LNCaP clone FGC (cell line): ENCODE data around the gene LRRC55.

Source experiments
- DNase-seq: peaks from one replicate; pipeline ENCODE4 v3.0.0-alpha.2; 2011; ENCODE audit warnings: low read depth
- H3K4me3 ChIP-seq: 2 replicates; pipeline ENCODE4 v1.5.1; 2011; ENCODE audit warnings: mild to moderate bottlenecking, low read depth, low read length, control low read depth
- CTCF ChIP-seq: IDR thresholded peaks from 2 replicates; pipeline ENCODE4 v1.5.1; 2012; ENCODE audit warnings: mild to moderate bottlenecking; ENCODE audit not compliant: control insufficient read depth, insufficient read depth; ENCODE audit errors: extremely low read depth

LRRC55 gene

DNA sequence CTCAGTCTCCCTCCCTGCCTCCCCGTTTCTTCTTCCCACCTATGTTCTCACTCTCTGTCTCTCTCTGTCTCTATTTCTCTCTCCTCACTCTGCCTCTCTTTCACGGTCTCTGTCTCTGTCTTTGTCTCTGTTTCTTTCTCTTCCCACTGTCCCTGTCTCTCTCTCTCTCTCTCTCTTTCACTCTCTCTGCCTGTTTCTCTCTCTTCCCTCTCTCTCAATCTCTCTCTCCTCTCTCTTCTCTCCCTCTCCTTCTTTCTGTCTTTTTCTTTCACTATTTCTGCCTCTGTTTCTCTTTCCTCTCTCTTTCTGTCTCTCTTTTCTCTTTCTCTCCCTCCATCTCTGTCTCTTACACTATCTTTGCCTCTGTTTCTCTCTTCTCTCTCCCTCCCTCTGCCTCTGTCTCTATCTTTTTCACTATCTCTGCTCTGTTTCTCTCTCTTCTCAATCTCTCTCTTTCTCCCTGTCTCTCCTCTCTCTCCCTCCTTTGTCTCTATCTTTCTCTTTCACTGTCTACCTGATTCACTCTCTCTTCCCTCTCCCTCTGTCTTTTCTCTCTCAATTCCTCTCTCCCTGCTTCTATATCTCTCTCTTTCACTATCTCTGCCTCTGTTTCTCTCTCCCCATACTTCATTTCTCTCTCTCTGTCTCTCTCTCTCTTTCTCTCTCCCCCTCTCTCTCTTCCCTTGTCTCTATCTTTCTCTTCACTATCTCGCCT lies 49.9 kb downstream of the LRRC55 start:
- H3K4me3 ChIP-seq, result no peak overlapping the region
- no peak for TF ChIP-seq CTCF
- DNase-seq, result no peak

DNA sequence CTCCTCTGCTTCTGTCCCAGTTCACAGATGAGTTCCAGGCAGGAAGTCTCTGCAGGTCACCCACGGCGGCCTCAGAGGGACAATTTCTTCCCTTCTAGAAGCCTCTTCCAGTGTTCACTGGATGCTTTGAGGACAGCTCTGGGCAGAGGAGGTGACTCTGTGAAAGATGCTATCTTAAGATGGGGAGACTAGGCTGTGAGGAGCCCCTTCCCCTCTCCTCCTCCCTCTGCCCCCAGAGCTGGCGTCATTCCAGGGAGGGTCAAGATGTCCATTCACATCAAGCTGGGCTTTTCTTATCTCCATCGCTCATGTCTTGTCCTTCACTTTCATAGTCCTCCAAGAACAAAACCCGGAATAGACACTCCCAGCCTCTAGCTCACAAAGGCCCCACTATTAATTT lies 51.9 kb downstream of the LRRC55 start:
- DNase-seq, result no peak
- H3K4me3 ChIP-seq, result no peak overlapping the region
- TF ChIP-seq CTCF, result no peak

GRCh38 chr11:57235761-57236703 lies 54.3 kb downstream of the LRRC55 start:
- no peak overlapping the region for H3K4me3 ChIP-seq
- no peak for TF ChIP-seq CTCF
- no peak for DNase-seq

DNA sequence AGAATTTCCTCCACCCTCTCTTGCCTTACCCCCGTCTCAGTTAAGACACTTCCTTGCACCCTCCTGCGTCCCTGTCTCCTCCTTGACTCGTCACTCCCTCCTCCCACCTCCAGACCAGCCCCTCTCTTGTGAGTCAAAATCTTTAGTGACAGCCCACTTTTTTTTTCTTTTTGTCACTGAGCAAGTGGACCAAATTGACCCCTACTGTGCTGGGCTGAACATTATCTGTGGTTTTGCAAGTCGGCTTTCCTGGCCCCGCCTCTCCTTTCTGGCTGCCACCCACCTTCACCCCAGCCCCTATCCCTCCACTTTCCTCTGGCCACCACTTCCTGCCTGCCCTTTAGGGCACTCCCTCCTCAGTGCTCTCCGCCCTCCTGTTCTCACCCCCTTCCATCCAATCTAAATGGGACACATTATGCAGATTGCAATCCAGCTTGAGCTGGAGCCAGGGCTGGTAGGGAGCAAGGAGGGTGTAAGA lies 55.5 kb downstream of the LRRC55 start, which contains the start of gene APLNR:
Gene APLNR (minus strand): TSS at position 47 of the 478 bp plus-strand sequence. CDS start 246 bp downstream, outside the sequence.
- TF ChIP-seq CTCF, result no peak
- DNase-seq, result no peak
- no peak within 1 kb of the TSS for H3K4me3 ChIP-seq

DNA sequence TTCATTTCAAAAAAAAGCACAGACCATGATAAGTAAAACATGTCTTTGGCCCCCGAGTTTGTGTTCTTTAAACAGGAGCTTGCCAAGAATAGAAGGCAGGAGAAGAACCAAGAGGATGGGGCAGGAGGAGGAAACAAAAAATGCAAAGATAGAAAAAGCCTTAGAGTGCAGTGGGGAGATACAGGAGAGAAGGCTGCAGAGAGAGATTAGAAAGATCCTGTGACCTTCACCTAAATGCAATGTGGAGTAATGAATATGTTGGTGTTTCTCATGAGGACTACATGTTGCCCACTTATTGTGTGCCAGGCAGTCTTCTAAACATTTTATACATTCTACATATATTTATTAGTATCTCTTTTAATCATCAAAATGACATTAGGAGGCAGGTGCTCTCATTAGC lies 57.6 kb downstream of the LRRC55 start:
- TF ChIP-seq CTCF, result no peak
- DNase-seq, result no peak

GRCh38 chr11:57240007-57240406 lies 58.3 kb downstream of the LRRC55 start:
- no peak overlapping the region for H3K4me3 ChIP-seq
- no peak for TF ChIP-seq CTCF
- DNase-seq, result no peak

More for the DNA sequence above, 57.6 kb downstream of the LRRC55 start:
- H3K4me3 ChIP-seq, result no peak overlapping the region
